ENCODE results near the gene DSCAM. TPM values are rescaled to one million over a fixed set of nuclear protein-coding genes. Genes with fewer than 3 reads are reported as not detected.

The DSCAM gene
- polyA plus RNA-seq, 1 experiment: 0.10 TPM

DNA sequence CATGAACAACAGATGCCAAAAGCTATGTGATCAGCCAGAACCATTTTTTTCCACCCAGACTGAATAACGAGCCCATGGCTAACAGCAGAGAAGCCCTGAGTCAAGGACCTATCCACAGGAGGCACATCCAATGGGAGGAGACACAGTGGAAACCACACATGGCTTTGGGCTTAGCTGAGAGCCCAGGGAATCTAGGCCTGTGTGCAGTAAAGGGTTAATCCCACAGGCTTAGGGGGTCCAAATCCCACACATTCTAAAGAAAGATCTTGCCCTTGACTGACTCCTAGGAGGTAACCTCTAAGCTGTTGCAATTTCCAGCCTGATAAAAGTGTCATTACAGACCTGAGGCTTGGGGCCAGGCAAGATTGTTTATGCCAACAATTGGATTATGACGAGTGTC lies 194.5 kb downstream of the DSCAM start:
- no peak for DNase-seq (ENCODE audit: low read depth)
- no peaks in the 10 kb centered on the region for H3K27me3 ChIP-seq (ENCODE audit: control insufficient read depth, insufficient read depth, low read length)
- TF ChIP-seq, protein P1, sequence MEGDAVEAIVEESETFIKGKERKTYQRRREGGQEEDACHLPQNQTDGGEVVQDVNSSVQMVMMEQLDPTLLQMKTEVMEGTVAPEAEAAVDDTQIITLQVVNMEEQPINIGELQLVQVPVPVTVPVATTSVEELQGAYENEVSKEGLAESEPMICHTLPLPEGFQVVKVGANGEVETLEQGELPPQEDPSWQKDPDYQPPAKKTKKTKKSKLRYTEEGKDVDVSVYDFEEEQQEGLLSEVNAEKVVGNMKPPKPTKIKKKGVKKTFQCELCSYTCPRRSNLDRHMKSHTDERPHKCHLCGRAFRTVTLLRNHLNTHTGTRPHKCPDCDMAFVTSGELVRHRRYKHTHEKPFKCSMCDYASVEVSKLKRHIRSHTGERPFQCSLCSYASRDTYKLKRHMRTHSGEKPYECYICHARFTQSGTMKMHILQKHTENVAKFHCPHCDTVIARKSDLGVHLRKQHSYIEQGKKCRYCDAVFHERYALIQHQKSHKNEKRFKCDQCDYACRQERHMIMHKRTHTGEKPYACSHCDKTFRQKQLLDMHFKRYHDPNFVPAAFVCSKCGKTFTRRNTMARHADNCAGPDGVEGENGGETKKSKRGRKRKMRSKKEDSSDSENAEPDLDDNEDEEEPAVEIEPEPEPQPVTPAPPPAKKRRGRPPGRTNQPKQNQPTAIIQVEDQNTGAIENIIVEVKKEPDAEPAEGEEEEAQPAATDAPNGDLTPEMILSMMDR (IDR thresholded peaks at IDR 0.05; ENCODE audit: insufficient read depth, low read depth, low read length): no peak
- ChIA-PET CTCF (interaction anchor here (0.6 to 0.8 kb wide), 3 partner anchors 18 to 844 kb away, joined by 3 to 4 read pairs (median 3); no protein-coding TSS in a partner anchor), POLR2A (no interaction called here)
- no peak overlapping the region for H3K4me3 ChIP-seq (ENCODE audit: low read depth, low read length)
- H3K36me3 ChIP-seq (ENCODE audit: control insufficient read depth, insufficient read depth, low read length): no peaks in the 10 kb centered on the region

DNA sequence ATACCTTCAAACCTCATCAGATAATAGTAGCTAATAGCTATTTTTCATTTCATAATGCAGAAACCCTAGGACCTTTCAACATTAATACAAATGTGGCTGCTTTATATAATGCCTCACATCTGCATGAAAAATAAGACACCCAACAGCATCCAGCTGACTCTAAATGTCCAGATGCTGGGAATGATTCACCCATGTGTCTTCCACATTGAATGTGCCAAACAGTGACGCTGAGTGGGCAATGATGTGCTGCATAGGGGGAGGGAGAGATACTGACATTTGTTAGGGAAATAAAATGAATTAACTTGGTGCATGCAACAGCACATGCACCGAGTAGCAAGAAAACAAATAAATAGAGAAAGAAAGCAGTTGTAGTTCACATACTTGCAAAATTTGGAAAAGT lies 199.3 kb downstream of the DSCAM start:
- Histone ChIP-seq H3K27me3 (ENCODE audit: control insufficient read depth, insufficient read depth, low read length) (no peaks in the 10 kb centered on the region), H3K36me3 (ENCODE audit: control insufficient read depth, insufficient read depth, low read length) (no peaks in the 10 kb centered on the region), H3K4me3 (ENCODE audit: low read depth, low read length) (no peak overlapping the region)
- ChIA-PET CTCF (interaction anchor here (0.8 kb wide), 1 partner anchor 10 kb away, joined by 3 read pairs; no protein-coding TSS in a partner anchor), POLR2A (no interaction called here)
- TF ChIP-seq, protein P1 (IDR thresholded peaks at IDR 0.05; ENCODE audit: insufficient read depth, low read depth, low read length): no peak
- DNase-seq (ENCODE audit: low read depth): no peak

DNA sequence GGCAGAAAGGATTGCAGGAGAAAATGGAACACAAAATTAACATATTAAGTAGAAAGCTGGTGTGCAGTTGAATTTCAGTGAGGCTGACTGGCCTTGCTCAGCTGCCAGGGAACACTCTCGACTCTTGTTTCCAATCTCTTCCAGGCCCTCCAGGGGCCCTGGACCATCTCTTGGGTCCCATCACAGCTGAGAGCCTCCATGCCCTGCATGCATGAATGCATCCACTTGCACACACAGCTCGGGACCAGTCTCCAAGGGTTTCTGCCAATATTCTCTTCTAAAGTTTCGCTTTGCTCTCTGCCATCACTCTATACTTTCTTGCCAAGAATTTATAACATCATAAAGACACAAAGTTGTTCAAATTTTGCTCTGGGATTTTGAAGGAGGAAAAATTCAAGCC lies 200.3 kb downstream of the DSCAM start:
- no peak for DNase-seq (ENCODE audit: low read depth)

DNA sequence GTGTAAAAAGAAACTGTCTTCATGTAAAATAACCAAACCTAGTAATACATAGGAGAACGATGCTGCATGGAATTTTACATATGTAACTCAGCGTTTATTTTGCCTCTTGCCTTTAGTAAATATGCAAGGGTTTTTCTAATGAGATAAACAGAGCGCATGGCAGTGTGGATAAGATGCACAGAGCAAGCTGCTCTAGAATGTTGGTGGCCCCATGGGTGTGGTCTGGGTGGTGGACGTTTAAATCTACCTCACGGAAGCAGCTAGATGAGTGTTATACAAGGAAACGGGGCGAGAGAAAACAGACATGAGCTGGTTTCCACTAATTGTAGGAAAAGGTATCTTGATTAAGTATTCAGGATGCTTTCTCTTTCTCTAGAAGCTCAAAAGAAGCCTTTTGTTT lies 205.9 kb downstream of the DSCAM start:
- no peak for DNase-seq (ENCODE audit: low read depth)
- no peaks in the 10 kb centered on the region for H3K36me3 ChIP-seq (ENCODE audit: control insufficient read depth, insufficient read depth, low read length)
- TF ChIP-seq, protein P1 (IDR thresholded peaks at IDR 0.05; ENCODE audit: insufficient read depth, low read depth, low read length): no peak
- POLR2A ChIA-PET: no interaction called here
- no peak overlapping the region for H3K4me3 ChIP-seq (ENCODE audit: low read depth, low read length)
- H3K27me3 ChIP-seq (ENCODE audit: control insufficient read depth, insufficient read depth, low read length): no peaks in the 10 kb centered on the region
- CTCF ChIA-PET: interaction anchor here (0.9 to 1.4 kb wide), 2 partner anchors 10 to 14 kb away, joined by 3 read pairs; no protein-coding TSS in a partner anchor

More for the DNA sequence above, 200.3 kb downstream of the DSCAM start:
- ChIA-PET CTCF (no interaction called here), POLR2A (no interaction called here)
- TF ChIP-seq, protein P1 (IDR thresholded peaks at IDR 0.05; ENCODE audit: insufficient read depth, low read depth, low read length): no peak
- Histone ChIP-seq H3K4me3 (ENCODE audit: low read depth, low read length) (no peak overlapping the region), H3K36me3 (ENCODE audit: control insufficient read depth, insufficient read depth, low read length) (no peaks in the 10 kb centered on the region), H3K27me3 (ENCODE audit: control insufficient read depth, insufficient read depth, low read length) (no peaks in the 10 kb centered on the region)

DNA sequence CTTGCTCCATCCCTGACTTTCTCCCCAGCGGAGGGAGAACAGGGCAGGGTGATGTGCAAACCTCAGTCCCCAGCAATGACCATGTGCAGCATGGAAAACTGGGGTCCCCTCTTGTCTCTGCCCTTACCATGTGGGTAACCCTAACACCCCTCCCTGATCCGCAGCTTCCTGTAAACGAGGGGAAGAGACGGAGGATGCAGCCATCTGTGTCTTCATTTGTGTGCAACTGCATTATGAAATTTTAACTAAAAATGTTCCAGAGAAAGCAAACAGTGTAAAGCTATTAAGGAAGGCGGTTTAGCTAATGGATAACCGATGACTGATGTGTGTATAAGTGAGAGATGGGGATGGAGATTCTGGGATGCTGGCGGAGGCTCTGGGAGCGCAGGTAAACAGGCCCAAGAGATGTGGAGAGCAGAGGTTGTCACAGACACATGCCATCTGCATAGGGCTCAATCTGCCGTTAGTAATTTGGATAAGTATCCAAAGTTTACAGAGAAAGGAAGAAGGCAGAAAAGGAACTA lies 206.6 kb downstream of the DSCAM start:
- no peaks in the 10 kb centered on the region for H3K27me3 ChIP-seq (ENCODE audit: control insufficient read depth, insufficient read depth, low read length)
- H3K36me3 ChIP-seq (ENCODE audit: control insufficient read depth, insufficient read depth, low read length): no peaks in the 10 kb centered on the region
- ChIA-PET CTCF (interaction anchor here (1.4 kb wide), 1 partner anchor 15 kb away, joined by 3 read pairs; no protein-coding TSS in a partner anchor), POLR2A (no interaction called here)
- TF ChIP-seq, protein P1 (IDR thresholded peaks at IDR 0.05; ENCODE audit: insufficient read depth, low read depth, low read length): no peak
- no peak overlapping the region for H3K4me3 ChIP-seq (ENCODE audit: low read depth, low read length)
- no peak for DNase-seq (ENCODE audit: low read depth)
